ENCODE results near the gene CPLX1. TPM values are rescaled to one million over a fixed set of nuclear protein-coding genes. Genes with fewer than 3 reads are reported as not detected.

CPLX1 gene
- total RNA-seq, 1 experiment from 2014 or later, result 3.9 TPM

- Histone ChIP-seq H3K9me2 (ENCODE audit: insufficient read depth) (no peaks in the 10 kb centered on the region), H3K4me1 (replicated peaks; ENCODE audit: insufficient read depth) (no peaks in the 10 kb centered on the region), H3K79me2 (ENCODE audit: low read depth) (no peaks in the 10 kb centered on the region), H3K27ac (no peak overlapping the region), H3K27me3 (ENCODE audit: insufficient read depth, low read depth) (no peaks in the 10 kb centered on the region), H2AFZ (no peak overlapping the region), H3K4me3 (no peak overlapping the region), H4K20me1 (ENCODE audit: insufficient read depth) (no peaks in the 10 kb centered on the region), H3F3A (ENCODE audit: insufficient read depth, low read depth) (no peaks in the 10 kb centered on the region), H3K9me3 (ENCODE audit: insufficient read depth, low read depth) (no peaks in the 10 kb centered on the region), H3K4me2 (no peak overlapping the region), H3K36me3 (ENCODE audit: low read depth) (no peaks in the 10 kb centered on the region)
- CTCF ChIA-PET, result no interaction called here
- intact Hi-C loops (cut with micrococcal nuclease; ENCODE audit: unreplicated experiment), result no loop called here
- DNase-seq, result no peak
- BruUV-seq (replicated peaks), result no TSS peak
- TF ChIP-seq, protein P1, sequence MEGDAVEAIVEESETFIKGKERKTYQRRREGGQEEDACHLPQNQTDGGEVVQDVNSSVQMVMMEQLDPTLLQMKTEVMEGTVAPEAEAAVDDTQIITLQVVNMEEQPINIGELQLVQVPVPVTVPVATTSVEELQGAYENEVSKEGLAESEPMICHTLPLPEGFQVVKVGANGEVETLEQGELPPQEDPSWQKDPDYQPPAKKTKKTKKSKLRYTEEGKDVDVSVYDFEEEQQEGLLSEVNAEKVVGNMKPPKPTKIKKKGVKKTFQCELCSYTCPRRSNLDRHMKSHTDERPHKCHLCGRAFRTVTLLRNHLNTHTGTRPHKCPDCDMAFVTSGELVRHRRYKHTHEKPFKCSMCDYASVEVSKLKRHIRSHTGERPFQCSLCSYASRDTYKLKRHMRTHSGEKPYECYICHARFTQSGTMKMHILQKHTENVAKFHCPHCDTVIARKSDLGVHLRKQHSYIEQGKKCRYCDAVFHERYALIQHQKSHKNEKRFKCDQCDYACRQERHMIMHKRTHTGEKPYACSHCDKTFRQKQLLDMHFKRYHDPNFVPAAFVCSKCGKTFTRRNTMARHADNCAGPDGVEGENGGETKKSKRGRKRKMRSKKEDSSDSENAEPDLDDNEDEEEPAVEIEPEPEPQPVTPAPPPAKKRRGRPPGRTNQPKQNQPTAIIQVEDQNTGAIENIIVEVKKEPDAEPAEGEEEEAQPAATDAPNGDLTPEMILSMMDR (conservative IDR thresholded peaks at IDR 0.05), result no peak
- no peak for TF ChIP-seq EZH2 (IDR thresholded peaks at IDR 0.05; ENCODE audit: low read depth)
- POLR2A ChIA-PET (ENCODE audit: unreplicated experiment), result no interaction called here
Observed at GRCh38 chr4:848307-848691, 22.4 kb upstream of the CPLX1 start.

DNA sequence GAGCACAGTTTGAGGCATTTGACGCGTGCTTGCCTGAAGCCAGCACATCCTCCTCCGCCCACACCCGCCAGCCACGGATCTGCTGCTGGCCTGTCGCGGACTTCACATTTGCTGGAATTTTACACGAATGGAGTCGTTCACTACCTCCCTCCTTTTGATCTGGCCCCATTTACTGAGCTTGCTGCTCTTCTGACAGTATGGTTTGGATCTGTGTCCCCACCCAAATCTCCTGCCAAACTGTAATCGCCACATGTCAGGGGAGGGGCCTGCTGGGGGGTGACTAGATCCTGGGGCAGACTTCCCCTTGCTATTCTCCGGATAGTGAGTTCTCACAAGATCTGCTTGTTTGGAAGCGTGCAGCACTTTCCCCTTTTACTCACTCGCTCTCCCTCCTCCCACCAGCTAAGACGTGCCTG, 19.9 kb upstream of the CPLX1 start:
- no peak for DNase-seq
- POLR2A ChIA-PET (ENCODE audit: unreplicated experiment), result no interaction called here
- CTCF ChIA-PET, result no interaction called here

GRCh38 chr4:845233-845835, 19.4 kb upstream of the CPLX1 start:
- ChIA-PET POLR2A (ENCODE audit: unreplicated experiment) (no interaction called here), CTCF (no interaction called here)
- H3K9me2 ChIP-seq (ENCODE audit: insufficient read depth), result no peaks in the 10 kb centered on the region
- no peaks in the 10 kb centered on the region for H3K27me3 ChIP-seq (ENCODE audit: insufficient read depth, low read depth)
- no peaks in the 10 kb centered on the region for H3K36me3 ChIP-seq (ENCODE audit: low read depth)
- DNase-seq, result no peak
- no peak overlapping the region for H3K4me2 ChIP-seq
- no peak overlapping the region for H3K4me3 ChIP-seq
- no peaks in the 10 kb centered on the region for H3K4me1 ChIP-seq (replicated peaks; ENCODE audit: insufficient read depth)
- H4K20me1 ChIP-seq (ENCODE audit: insufficient read depth), result no peaks in the 10 kb centered on the region
- no peaks in the 10 kb centered on the region for H3K79me2 ChIP-seq (ENCODE audit: low read depth)
- no peaks in the 10 kb centered on the region for H3F3A ChIP-seq (ENCODE audit: insufficient read depth, low read depth)
- H3K27ac ChIP-seq, result no peak overlapping the region
- H3K9me3 ChIP-seq (ENCODE audit: insufficient read depth, low read depth), result no peaks in the 10 kb centered on the region; the same call in 1 of the 2 replicates
- BruUV-seq (replicated peaks), result no TSS peak
- no peak overlapping the region for H2AFZ ChIP-seq
- intact Hi-C loops (cut with micrococcal nuclease; ENCODE audit: unreplicated experiment), result no loop called here
- no peak for TF ChIP-seq EZH2 (IDR thresholded peaks at IDR 0.05; ENCODE audit: low read depth)
- TF ChIP-seq, protein P1 (conservative IDR thresholded peaks at IDR 0.05), result no peak

More for the DNA sequence above, 19.9 kb upstream of the CPLX1 start:
- no peaks in the 10 kb centered on the region for H3K4me1 ChIP-seq (replicated peaks; ENCODE audit: insufficient read depth)
- no peaks in the 10 kb centered on the region for H3K9me2 ChIP-seq (ENCODE audit: insufficient read depth)
- no peaks in the 10 kb centered on the region for H3K27me3 ChIP-seq (ENCODE audit: insufficient read depth, low read depth)
- no peak overlapping the region for H2AFZ ChIP-seq
- no peak overlapping the region for H3K4me3 ChIP-seq
- no peaks in the 10 kb centered on the region for H3K79me2 ChIP-seq (ENCODE audit: low read depth)
- BruUV-seq (replicated peaks), result no TSS peak
- H3K36me3 ChIP-seq (ENCODE audit: low read depth), result no peaks in the 10 kb centered on the region
- intact Hi-C loops (cut with micrococcal nuclease; ENCODE audit: unreplicated experiment), result no loop called here
- no peaks in the 10 kb centered on the region; the same call in 1 of the 2 replicates for H3K9me3 ChIP-seq (ENCODE audit: insufficient read depth, low read depth)
- no peaks in the 10 kb centered on the region for H4K20me1 ChIP-seq (ENCODE audit: insufficient read depth)
- TF ChIP-seq EZH2 (IDR thresholded peaks at IDR 0.05; ENCODE audit: low read depth), result no peak
- TF ChIP-seq, protein P1 (conservative IDR thresholded peaks at IDR 0.05), result no peak
- H3K4me2 ChIP-seq, result no peak overlapping the region
- no peak overlapping the region for H3K27ac ChIP-seq
- no peaks in the 10 kb centered on the region for H3F3A ChIP-seq (ENCODE audit: insufficient read depth, low read depth)

Data from PC-9 (cell line).